Kidney capillary endothelial cell (primary cell): ENCODE measurements around the gene CGN.

ENCODE experiments used
- DNase-seq: peaks from one replicate; pipeline ENCODE4 v3.0.0-alpha.2; 2018; ENCODE audit warnings: low spot score

Gene CGN

GRCh38 chr1:151510957-151511635 is at the start of gene CGN:
TSS of gene CGN (plus strand) at chr1:151511387. CDS start at chr1:151518520, 7,133 bp downstream.
- no peak for DNase-seq

- DNase-seq, result no peak
Measured at GRCh38 chr1:151461694-151462093, 49.5 kb upstream of the CGN start.

- DNase-seq, result no peak
Measured at GRCh38 chr1:151465026-151465425, 46.2 kb upstream of the CGN start.

- no peak for DNase-seq
Measured at GRCh38 chr1:151472856-151473731, 38.1 kb upstream of the CGN start.

GRCh38 chr1:151474745-151475144 is 36.4 kb upstream of the CGN start:
- DNase-seq, result no peak

GRCh38 chr1:151475175-151475574 is 36.0 kb upstream of the CGN start:
- DNase-seq, result no peak

- no peak for DNase-seq
Measured at GRCh38 chr1:151476083-151476482, 35.1 kb upstream of the CGN start.

- no peak for DNase-seq
Measured at GRCh38 chr1:151477066-151477465, 34.1 kb upstream of the CGN start.

GRCh38 chr1:151478140-151478812 is 32.9 kb upstream of the CGN start:
- no peak for DNase-seq

GRCh38 chr1:151478923-151479322 is 32.3 kb upstream of the CGN start:
- no peak for DNase-seq

GRCh38 chr1:151479462-151479861 is 31.7 kb upstream of the CGN start:
- DNase-seq, result no peak

GRCh38 chr1:151482017-151482416 is 29.2 kb upstream of the CGN start:
- DNase-seq, result no peak

- DNase-seq, result no peak
Measured at GRCh38 chr1:151485685-151486255, 25.4 kb upstream of the CGN start.

GRCh38 chr1:151486557-151486956 is 24.6 kb upstream of the CGN start:
- no peak for DNase-seq

- no peak for DNase-seq
Measured at GRCh38 chr1:151491641-151492040, 19.5 kb upstream of the CGN start.

- no peak for DNase-seq
Measured at GRCh38 chr1:151492120-151492519, 19.1 kb upstream of the CGN start.

GRCh38 chr1:151493042-151493441 is 18.1 kb upstream of the CGN start:
- DNase-seq, result no peak

- DNase-seq, result peak; percentile 58
Measured at GRCh38 chr1:151494741-151495281, 16.4 kb upstream of the CGN start.

GRCh38 chr1:151495316-151495715 is 15.9 kb upstream of the CGN start:
- no peak for DNase-seq

- DNase-seq, result no peak
Measured at GRCh38 chr1:151499365-151499764, 11.8 kb upstream of the CGN start.

- no peak for DNase-seq
Measured at GRCh38 chr1:151499930-151500329, 11.3 kb upstream of the CGN start.

- no peak for DNase-seq
Measured at GRCh38 chr1:151501474-151501873, 9.7 kb upstream of the CGN start.
